ENCODE results near the gene SNX13.
A peak's percentile ranks its signal among the peaks of the same experiment; 100 is the strongest.

Gene SNX13

GRCh38 chr7:17985473-17986239, 45.4 kb upstream of the SNX13 start:
- H3K36me3 ChIP-seq, result no peaks in the 10 kb centered on the region

GRCh38 chr7:17984288-17984687, 44.0 kb upstream of the SNX13 start:
- no peak for TF ChIP-seq CTCF (IDR thresholded peaks at IDR 0.05)
- no peak overlapping the region for H3K27ac ChIP-seq
- no peaks in the 10 kb centered on the region for H3K9me3 ChIP-seq
- H3K4me3 ChIP-seq (ENCODE audit: low read depth in 1 of 2, low read length in 1 of 2), result no peak overlapping the region
- no peaks in the 10 kb centered on the region for H3K36me3 ChIP-seq
- no peaks in the 10 kb centered on the region for H3K4me1 ChIP-seq (ENCODE audit: control insufficient read depth in 1 of 2, insufficient read depth in 1 of 2, low read depth in 1 of 2, low read length in 1 of 2)
- no peaks in the 10 kb centered on the region for H3K27me3 ChIP-seq

More at GRCh38 chr7:17985473-17986239, 45.4 kb upstream of the SNX13 start:
- Histone ChIP-seq H3K9me3 (no peaks in the 10 kb centered on the region), H3K4me1 (ENCODE audit: control insufficient read depth in 1 of 2, insufficient read depth in 1 of 2, low read depth in 1 of 2, low read length in 1 of 2) (no peaks in the 10 kb centered on the region), H3K27me3 (no peaks in the 10 kb centered on the region), H3K4me3 (ENCODE audit: low read depth in 1 of 2, low read length in 1 of 2) (no peak overlapping the region), H3K27ac (no peak overlapping the region)
- no peak for TF ChIP-seq CTCF (IDR thresholded peaks at IDR 0.05)

GRCh38 chr7:17983221-17984062, 43.1 kb upstream of the SNX13 start:
- H3K4me3 ChIP-seq (ENCODE audit: low read depth in 1 of 2, low read length in 1 of 2), result no peak overlapping the region
- H3K36me3 ChIP-seq, result no peaks in the 10 kb centered on the region
- peak overlapping the region; percentile 57 for H3K27ac ChIP-seq
- H3K27me3 ChIP-seq, result no peaks in the 10 kb centered on the region
- no peaks in the 10 kb centered on the region for H3K4me1 ChIP-seq (ENCODE audit: control insufficient read depth in 1 of 2, insufficient read depth in 1 of 2, low read depth in 1 of 2, low read length in 1 of 2)
- TF ChIP-seq CTCF (IDR thresholded peaks at IDR 0.05), result no peak
- H3K9me3 ChIP-seq, result no peaks in the 10 kb centered on the region

DNA sequence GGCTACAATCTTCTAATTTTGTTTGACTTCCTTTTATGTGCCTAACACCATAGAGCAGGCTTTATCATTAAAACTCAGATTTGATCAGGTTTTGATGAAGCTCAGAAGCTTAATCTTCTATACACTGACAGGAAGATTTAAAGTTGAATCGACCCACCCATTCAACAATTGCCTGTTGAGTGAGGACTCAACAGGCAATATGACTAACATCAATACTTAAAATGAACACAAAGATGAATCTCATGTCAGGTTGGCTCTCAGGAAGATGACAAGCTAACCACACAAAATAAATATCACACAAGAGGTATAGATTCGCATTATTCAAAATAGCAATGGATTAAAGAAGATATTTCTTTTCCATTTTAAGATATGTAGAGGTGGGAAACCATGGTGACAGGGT, 36.7 kb upstream of the SNX13 start:
- Histone ChIP-seq H3K27me3 (no peaks in the 10 kb centered on the region), H3K4me3 (ENCODE audit: low read depth in 1 of 2, low read length in 1 of 2) (no peak overlapping the region), H3K4me1 (ENCODE audit: control insufficient read depth in 1 of 2, insufficient read depth in 1 of 2, low read depth in 1 of 2, low read length in 1 of 2) (no peaks in the 10 kb centered on the region), H3K27ac (no peak overlapping the region), H3K9me3 (no peaks in the 10 kb centered on the region), H3K36me3 (no peaks in the 10 kb centered on the region)
- no peak for TF ChIP-seq CTCF (IDR thresholded peaks at IDR 0.05)

- no peak overlapping the region for H3K27ac ChIP-seq
- H3K4me1 ChIP-seq (ENCODE audit: control insufficient read depth in 1 of 2, insufficient read depth in 1 of 2, low read depth in 1 of 2, low read length in 1 of 2), result no peaks in the 10 kb centered on the region
- no peaks in the 10 kb centered on the region for H3K9me3 ChIP-seq
- TF ChIP-seq CTCF (IDR thresholded peaks at IDR 0.05), result no peak
- no peaks in the 10 kb centered on the region for H3K27me3 ChIP-seq
- no peaks in the 10 kb centered on the region for H3K36me3 ChIP-seq
- no peak overlapping the region for H3K4me3 ChIP-seq (ENCODE audit: low read depth in 1 of 2, low read length in 1 of 2)
These were observed 31.1 kb upstream of the SNX13 start for GRCh38 chr7:17971411-17971810.

All from neutrophil (primary cell).